PFSK-1 (cell line): ENCODE results near the gene PTPRN.

ENCODE experiments used
- POLR2AphosphoS5 ChIP-seq: IDR thresholded peaks from 2 replicates; pipeline ENCODE4 v1.6.1; 2012; ENCODE audit warnings: low read depth, mild to moderate bottlenecking, control low read depth, low read length, moderate library complexity
- SIN3A ChIP-seq: IDR thresholded peaks from 2 replicates; pipeline ENCODE4 v1.6.1; 2012; ENCODE audit warnings: mild to moderate bottlenecking, low read length, moderate library complexity, borderline replicate concordance; ENCODE audit not compliant: insufficient read depth

DNA sequence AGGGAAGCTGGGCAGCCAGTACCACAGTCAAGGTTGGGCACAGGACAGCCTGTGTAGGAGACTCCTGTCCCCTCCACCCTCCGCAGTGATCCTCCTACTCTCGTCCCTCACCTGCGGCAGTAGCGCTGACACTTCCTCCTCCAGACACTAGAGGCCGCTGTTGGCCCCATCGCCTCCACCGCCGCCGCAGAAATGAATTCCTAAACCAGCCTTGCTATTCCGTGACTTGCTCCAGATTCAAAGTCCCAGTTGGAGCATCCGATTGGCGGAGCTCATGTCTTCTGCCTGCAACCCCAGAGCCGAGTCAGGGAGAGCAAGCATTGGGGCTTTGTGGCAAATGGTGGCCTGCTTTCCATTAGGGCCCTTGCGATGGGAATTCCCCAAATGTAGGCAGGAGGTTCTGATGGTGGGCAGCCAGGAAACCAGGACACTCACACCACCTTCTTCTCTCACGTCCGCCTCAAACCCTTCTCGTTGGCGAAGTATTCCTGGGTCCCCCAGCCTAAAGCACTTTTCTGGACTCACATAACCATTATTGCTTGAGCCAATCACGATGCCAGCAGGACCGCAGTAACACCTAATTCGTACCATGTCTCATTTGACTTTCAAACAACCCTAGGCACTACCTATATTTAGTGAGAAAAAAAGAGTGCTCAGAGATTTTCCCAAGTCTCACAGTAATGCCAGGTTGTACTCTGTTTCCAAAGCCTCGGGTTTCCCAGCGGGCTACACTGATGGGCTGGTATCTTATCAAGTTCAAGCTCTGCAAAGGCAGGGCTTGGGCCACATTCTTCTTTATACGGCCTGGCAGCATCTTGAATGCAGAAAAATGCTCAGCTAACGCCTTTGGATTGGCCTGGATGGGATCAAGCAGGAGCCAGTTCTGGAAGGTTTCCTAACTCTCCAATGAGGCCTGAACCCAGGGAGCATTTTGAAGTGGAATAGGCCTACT, 31.2 kb downstream of the PTPRN start:
- TF ChIP-seq POLR2AphosphoS5 (no peak), SIN3A (no peak)
